OCI-LY7 (cell line): ENCODE data around the gene GLB1L3.

ENCODE experiments used
- CTCF ChIP-seq: fragments of 200-600 bp; sonication (generic); conservative IDR thresholded peaks from 2 replicates; pipeline ENCODE4 v1.5.1; 2014; ENCODE audit warnings: mild to moderate bottlenecking, antibody characterized with exemption, low read length, moderate library complexity, mixed read lengths
- EZH2phosphoT487 ChIP-seq: fragments of 200-600 bp; sonication (generic); IDR thresholded peaks from 2 replicates; pipeline ENCODE4 v1.6.1; 2018; ENCODE audit warnings: low read depth, borderline replicate concordance, mild to moderate bottlenecking, mixed run types, antibody characterized with exemption, low read length, moderate library complexity, mixed read lengths

GRCh38 chr11:134313379-134313778 is 37.2 kb downstream of the GLB1L3 start:
- TF ChIP-seq CTCF = no peak
- no peak for TF ChIP-seq EZH2phosphoT487
